ENCODE results near the gene BABAM1.
A peak's percentile ranks its signal among the peaks of the same experiment; 100 is the strongest.

The BABAM1 gene

DNA sequence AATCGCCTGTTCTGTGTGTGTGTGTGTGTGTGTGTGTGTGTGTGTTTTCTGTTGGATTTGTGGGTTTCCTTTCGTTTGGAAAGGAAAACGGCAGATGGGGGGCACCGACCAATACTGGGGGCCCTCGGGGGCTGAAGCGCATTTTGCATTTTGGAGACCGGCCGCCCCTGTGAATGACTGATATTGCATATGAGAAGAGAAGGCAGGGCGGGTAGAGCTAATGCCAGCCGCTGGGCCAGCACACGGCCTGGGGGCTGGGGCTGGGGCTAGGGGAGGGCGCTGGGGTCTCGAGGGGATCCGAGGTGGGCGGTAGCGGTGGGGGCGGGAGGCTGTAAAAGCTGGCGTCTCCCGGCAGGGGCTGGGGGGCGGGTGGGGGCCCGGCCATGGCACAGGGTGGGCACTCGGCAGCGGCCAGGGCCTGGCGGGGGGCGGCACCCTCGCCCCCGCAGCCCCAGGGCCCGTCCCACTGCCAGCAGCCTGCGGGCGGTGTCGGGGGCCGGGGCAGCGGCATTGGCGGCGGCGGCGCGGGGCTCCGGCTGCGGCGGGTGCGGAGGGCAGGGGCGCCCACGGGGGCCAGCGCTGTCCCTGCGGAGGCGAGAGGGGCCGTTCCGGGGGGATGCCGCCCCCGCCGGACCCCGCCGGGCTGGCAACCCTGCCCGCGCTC is 56.2 kb downstream of the BABAM1 start:
- H3K27ac ChIP-seq = no peak overlapping the region
- TF ChIP-seq CTCF (conservative IDR thresholded peaks at IDR 0.05) = no peak
- TF ChIP-seq ZFX (IDR thresholded peaks at IDR 0.05) = no peak

DNA sequence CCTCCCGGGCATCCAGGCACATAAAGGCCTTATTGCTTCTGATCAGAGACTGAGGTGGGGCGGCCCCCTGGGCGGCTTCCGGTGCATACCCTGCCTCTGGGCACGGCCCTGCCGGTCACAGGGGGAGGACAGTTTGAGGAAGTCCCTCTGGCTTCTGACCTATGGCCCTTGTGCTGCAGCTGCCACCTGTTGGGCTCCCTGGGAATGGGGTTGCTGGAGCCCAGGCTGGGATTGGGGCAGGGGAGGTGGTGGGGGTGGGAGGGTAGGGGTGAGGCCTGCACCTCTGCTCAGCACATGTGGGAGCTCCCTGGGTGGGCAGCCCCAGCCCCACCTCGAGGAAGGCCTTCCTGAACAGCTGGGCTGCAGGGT is 56.7 kb downstream of the BABAM1 start:
- no peak overlapping the region for H3K27ac ChIP-seq
- TF ChIP-seq CTCF (conservative IDR thresholded peaks at IDR 0.05) (no peak), ZFX (IDR thresholded peaks at IDR 0.05) (no peak)

- H3K27ac ChIP-seq = no peak overlapping the region
- TF ChIP-seq ZFX (IDR thresholded peaks at IDR 0.05) (no peak), CTCF (conservative IDR thresholded peaks at IDR 0.05) (no peak)
Observed at GRCh38 chr19:17324357-17325114, 57.3 kb downstream of the BABAM1 start.

GRCh38 chr19:17325133-17325532 is 57.9 kb downstream of the BABAM1 start:
- no peak overlapping the region for H3K27ac ChIP-seq
- no peak for TF ChIP-seq ZFX (IDR thresholded peaks at IDR 0.05)
- no peak for TF ChIP-seq CTCF (conservative IDR thresholded peaks at IDR 0.05)

DNA sequence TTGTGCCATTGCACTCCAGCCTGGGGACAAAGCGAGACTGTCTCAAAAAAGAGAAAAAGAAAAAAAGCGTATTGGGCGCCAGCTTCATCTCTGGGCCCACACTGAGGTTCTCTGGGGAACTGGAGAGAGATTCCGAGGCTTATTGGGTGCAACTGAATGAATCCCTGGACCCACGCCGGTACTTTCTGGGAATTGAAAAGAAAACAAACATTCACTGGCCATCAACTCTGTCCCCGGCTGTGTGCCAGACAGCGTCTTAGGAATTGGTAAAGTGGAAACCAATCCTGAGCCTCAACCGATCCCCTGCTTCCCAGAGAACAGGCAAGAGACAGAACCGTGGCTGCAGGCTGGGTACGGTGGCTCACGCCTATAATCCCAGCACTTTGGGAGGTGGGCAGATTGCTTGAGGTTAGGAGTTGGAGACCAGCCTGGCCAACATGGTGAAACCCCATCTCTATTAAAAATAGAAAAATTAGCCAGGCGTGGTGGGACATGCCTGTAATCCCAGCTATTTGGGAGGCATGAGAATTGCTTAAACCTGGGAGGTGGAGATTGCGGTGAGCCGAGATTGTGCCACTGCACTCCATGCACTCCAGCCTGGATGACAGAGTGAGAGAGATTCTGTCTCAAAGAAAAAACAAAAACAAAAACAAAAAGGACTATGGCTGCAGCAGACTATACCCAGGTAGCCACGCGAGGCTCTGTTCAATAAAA is 58.8 kb downstream of the BABAM1 start:
- TF ChIP-seq CTCF (conservative IDR thresholded peaks at IDR 0.05) = no peak
- no peak for TF ChIP-seq ZFX (IDR thresholded peaks at IDR 0.05)
- no peak overlapping the region for H3K27ac ChIP-seq

- H3K27ac ChIP-seq = peak overlapping the region; percentile 81
- TF ChIP-seq ZFX (IDR thresholded peaks at IDR 0.05) (no peak), CTCF (conservative IDR thresholded peaks at IDR 0.05) (no peak)
Observed at GRCh38 chr19:17326595-17326966, 59.3 kb downstream of the BABAM1 start.

- H3K27ac ChIP-seq = peak overlapping the region; percentile 81
- no peak for TF ChIP-seq CTCF (conservative IDR thresholded peaks at IDR 0.05)
- no peak for TF ChIP-seq ZFX (IDR thresholded peaks at IDR 0.05)
Observed at GRCh38 chr19:17327068-17327653, 59.9 kb downstream of the BABAM1 start.

All from C4-2B (cell line).